Measurements from ENCODE around the gene ZNF493.

The ZNF493 gene

DNA sequence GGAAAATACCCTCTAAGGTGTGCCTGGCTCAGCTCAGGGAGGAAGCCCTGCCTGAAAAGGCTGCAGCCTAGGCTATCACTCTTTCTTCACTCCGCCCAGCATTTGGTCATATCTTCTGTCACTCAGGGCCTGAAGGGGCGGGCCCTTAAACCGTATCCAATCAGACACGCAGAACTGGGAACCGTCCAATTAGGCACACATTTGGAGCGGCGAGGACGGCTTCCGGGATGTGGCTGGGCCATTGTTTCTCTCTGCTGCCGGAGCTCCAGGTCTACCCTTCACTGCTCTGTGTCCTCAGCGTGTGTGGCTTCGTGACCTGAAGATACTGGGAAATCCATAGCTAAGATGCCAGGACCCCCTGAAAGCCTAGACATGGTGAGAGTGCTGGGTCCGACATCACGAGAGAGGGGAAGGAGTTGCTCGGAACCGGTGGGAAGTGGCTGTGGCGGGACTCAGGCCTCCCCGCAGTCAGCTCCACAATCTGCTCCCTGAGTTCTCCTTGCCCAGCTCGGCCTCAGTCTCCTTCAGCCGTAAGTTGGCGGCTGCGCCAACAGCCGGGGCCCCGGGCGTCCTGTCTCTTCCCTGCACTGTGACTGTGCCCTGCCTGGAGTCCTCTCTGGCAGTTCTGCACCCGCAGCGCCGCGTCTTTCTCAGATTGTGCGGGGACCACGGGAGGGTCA is at the start of gene ZNF493:
Gene ZNF493 (plus strand): TSS at position 241 of the 680 bp plus-strand sequence. CDS start 105 bp downstream, at position 346.
- DNase-seq = peak; percentile 83

DNA sequence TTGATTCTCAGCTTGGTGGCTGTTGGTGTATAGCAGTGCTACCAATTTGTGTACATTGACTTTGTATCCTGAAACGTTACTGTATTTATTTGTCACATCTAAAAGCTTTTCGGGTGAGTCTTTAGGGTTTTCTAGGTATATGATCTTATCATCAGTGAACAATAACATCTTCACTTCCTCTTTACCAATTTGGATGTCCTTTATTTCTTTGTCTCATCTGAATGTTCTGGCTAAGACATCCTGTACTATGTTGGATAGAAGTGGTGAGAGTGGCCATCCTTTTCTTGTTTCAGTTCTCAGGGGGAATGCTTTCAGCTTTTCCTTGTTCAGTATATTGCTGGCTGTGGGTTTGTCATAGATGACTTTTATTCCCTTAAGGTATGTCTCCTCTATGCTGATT is 44.1 kb upstream of the ZNF493 start:
- DNase-seq = no peak

DNA sequence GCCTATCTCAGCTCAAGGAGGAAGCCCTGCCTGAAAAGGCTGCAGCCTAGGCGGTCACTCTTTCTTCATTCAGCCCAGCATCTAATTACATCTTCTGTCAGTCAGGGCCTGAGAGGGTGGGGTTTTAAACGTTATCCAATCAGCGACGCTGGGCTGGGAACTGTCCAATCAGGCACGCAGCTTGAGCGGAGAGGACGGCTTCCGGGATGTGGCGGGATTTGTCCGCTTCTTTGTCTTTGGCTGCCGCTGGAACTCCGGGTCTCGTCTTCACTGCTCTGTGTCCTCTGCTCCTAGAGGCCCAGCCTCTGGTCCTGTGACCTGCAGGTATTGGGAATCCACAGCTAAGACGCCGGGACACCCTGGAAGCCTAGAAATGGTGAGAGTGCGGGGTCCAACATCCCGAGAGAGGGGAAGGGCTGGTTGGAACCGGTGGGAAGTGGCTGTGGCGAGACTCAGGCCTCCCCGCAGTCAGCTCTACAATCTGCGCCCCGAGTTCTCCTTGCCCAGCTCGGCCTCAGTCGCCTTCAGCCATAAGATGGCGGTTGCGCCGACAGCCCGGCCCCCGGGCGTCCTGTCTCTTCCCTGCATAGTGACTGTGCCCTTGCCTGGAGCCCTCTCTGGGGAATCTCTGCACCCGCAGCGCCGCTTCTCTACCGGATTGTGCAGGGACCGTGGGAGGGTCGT is 38.0 kb upstream of the ZNF493 start, which contains the start of gene ZNF738:
Gene ZNF738 (plus strand): TSS at position 233 of the 684 bp plus-strand sequence. CDS start 141 bp downstream, at position 374.
- DNase-seq = peak; percentile 72

DNA sequence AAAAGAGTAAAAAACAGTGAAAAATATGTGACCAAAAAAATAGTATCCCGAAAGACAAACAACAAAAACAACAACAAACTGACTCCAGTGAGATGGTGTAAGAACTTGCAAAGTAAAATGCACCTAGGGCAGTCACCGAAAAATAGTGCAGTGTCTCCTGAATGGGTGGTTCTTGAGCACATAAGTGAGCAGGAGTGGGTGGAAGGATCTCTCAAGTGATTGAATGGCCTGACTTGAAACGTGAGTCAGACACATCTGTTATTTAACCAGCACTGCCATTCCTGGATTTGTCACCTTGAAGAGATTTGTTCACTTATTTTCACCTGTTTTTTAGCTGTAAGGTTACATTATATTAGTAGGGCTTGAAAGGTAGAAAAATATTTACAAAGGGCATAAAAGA is 34.6 kb upstream of the ZNF493 start:
- DNase-seq = no peak

- no peak for DNase-seq
Observed at GRCh38 chr19:21383980-21384582, 12.9 kb upstream of the ZNF493 start.

GRCh38 chr19:21396121-21396520 is 812 bp upstream of the ZNF493 start:
- DNase-seq = no peak

GRCh38 chr19:21398851-21399250 is 1.9 kb downstream of the ZNF493 start:
- no peak for DNase-seq

DNA sequence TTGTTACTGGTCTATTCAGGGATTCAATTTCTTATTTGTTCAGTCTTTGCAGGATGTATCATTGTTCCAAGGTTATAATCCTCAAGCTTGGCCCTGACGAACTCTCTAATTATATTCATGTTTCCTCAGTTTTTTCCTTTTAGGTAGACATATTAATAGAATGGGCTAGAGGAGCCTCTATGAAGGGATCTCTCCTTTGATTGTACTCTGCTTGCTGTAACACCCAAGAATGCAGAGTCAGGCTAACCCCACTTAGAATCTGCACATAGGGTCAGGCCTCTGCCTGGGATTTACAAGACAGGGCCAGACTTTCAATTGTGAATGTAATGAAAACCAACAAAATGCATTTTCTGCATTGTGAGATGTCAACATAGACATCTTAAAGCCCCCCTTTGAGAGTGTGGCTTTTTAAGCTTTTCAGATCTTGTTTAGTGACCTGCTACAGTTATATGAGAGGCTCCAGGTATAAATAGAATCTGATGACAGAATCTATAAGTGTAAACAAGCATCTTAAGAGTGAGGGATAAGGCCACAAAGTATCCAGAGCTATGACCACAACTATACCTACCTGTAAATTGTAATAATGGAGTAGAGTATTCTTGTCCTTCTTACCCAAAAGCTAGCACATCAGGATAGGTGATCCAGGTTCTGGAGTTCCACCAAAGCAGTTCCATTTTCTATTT is 5.5 kb downstream of the ZNF493 start:
- DNase-seq = no peak

DNA sequence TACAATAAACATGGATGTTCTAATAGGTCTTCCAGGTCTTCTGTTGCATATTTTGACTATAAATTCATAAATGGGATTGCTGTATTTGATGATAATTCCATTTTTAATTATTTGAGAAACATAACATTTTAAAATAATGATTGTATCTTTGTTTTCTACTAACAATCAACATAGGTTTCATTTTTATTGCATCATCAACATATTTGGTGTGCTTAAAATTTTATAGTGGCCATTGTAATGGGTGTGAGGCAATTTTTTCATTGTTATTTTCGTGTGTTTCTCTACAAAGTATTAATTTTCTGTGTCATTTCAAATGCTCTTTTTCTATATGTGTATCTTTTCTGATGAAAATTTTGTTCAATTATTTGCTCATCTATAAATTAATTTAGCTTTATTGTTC is 13.2 kb downstream of the ZNF493 start:
- DNase-seq = no peak

GRCh38 chr19:21422244-21422643 is 25.3 kb downstream of the ZNF493 start:
- DNase-seq = no peak

GRCh38 chr19:21423057-21424041 is 26.4 kb downstream of the ZNF493 start:
- DNase-seq = no peak

DNA sequence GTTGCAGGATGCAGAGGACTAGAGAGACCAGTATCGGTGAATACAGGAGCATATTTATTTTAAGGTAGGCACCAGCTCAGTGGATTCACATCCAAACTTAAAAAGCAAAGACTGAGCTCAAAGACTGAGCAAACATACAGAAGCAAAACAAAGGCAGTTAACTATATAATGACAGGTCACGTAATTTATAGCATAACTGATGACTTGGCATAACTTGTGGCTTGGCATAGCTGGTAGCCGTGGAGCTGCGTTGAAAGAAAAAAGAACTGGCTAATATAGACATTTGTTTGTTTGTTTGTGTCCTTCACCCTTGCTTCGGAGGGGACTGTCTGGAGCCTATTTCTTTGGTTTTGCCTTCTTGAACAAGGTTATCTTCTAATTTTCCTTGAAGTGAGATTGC is 33.7 kb downstream of the ZNF493 start:
- DNase-seq = no peak

- no peak for DNase-seq
Observed at GRCh38 chr19:21432590-21432989, 35.7 kb downstream of the ZNF493 start.

GRCh38 chr19:21434516-21434915 is 37.6 kb downstream of the ZNF493 start:
- no peak for DNase-seq

GRCh38 chr19:21434967-21435544 is 38.1 kb downstream of the ZNF493 start:
- DNase-seq = no peak

DNA sequence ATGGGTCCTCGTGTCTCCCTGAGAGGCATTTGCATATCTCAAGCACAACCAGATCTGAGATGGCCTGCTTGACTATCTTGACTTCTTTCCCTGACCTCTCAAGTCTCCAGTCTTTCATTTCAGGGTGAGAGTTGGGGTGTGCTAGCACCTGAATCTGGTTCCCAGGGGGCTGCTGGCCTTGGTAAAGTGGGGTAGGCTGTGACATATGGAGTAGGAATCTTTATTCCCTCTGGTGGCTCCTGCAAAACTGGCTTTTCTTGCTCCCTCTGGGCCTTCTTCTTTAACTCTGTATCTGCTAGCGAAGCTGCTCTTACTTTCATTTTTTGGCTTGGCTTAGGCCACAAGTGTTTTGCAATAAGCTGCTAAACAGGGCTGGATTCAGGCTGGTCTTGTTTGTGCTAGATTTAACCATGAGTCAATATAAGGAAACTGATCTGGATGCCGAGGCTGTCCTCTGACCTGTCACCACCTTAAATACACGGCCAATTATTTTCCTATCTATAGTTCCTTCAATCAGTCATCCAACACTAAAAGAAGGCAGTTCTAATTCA is 42.3 kb downstream of the ZNF493 start:
- no peak for DNase-seq

DNA sequence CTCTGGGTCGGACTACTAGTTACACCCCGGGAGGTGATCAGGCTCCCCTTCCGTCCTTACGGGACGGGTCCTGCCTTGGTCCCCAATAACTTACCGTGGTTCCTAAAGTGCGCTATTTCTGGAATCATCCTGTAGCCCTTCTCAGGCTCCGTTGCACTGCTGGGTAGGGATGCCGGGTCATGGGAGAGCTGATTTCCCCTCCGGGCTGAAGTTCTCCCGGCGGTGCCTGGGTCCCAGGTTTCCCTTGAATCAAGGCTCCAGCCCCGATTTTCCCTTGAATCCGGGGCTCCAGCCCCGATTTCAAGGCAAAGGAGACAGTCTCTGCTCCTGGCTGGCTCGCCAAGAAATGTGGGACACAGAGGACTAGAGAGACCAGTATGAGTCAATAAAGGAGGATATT is 43.4 kb downstream of the ZNF493 start:
- no peak for DNase-seq

GRCh38 chr19:21451187-21451586 is 54.3 kb downstream of the ZNF493 start:
- DNase-seq = no peak

GRCh38 chr19:21454901-21455300 is 58.0 kb downstream of the ZNF493 start:
- DNase-seq = no peak

GRCh38 chr19:21460686-21461085 is 63.8 kb downstream of the ZNF493 start:
- DNase-seq = no peak

DNA sequence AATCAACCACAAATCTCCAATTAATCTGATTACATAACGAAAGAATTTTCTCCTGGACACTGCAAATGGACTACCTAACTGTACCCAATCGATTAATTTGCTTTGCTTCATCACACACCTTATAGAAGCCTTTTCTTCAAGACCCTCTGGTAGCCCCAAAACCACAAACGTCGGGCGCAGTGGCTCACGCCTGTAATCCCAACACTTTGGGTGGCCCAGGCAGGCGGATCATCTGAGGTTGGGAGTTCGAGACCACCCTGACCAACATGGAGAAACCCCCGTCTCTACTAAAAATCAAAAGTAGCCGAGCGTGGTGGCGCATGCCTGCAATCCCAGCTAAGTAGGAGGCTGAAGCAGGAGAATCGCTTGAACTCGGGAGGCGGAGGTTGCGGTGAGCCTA is 65.6 kb downstream of the ZNF493 start:
- DNase-seq = no peak

Measured in stimulated activated CD4-positive, alpha-beta T cell treated with anti-CD3 and anti-CD28 coated beads, Interleukin-12 subunit alpha, Interleukin-12 subunit beta, amount 100 ng/mL, for 4 hours (primary cell).